ENCODE results near the gene KCNJ5.
A peak's percentile ranks its signal among the peaks of the same experiment; 100 is the strongest.

The KCNJ5 gene

GRCh38 chr11:128872094-128872493 lies 19.1 kb upstream of the KCNJ5 start:
- no peak for DNase-seq

- no peak for DNase-seq
These were observed 18.6 kb upstream of the KCNJ5 start for GRCh38 chr11:128872594-128872993.

- DNase-seq, result no peak
These were observed 16.7 kb upstream of the KCNJ5 start for GRCh38 chr11:128874427-128874826.

GRCh38 chr11:128876133-128876650 lies 15.0 kb upstream of the KCNJ5 start:
- DNase-seq, result no peak

- no peak for DNase-seq
These were observed 13.4 kb upstream of the KCNJ5 start for GRCh38 chr11:128877726-128878125.

GRCh38 chr11:128878455-128878854 lies 12.7 kb upstream of the KCNJ5 start:
- DNase-seq, result no peak

- no peak for DNase-seq
These were observed 11.3 kb upstream of the KCNJ5 start for GRCh38 chr11:128879817-128880216.

- no peak for DNase-seq
These were observed 9.9 kb upstream of the KCNJ5 start for GRCh38 chr11:128881221-128881620.

- DNase-seq, result no peak
These were observed 8.7 kb upstream of the KCNJ5 start for GRCh38 chr11:128882451-128882850.

- DNase-seq, result no peak
These were observed 7.1 kb upstream of the KCNJ5 start for GRCh38 chr11:128884054-128884453.

GRCh38 chr11:128884703-128885338 lies 6.3 kb upstream of the KCNJ5 start:
- DNase-seq, result peak; percentile 53

- no peak for DNase-seq
These were observed 4.6 kb upstream of the KCNJ5 start for GRCh38 chr11:128886406-128887124.

GRCh38 chr11:128888034-128888985 lies 2.8 kb upstream of the KCNJ5 start:
- DNase-seq, result no peak

GRCh38 chr11:128889657-128890213 lies 1.4 kb upstream of the KCNJ5 start:
- DNase-seq, result no peak

- DNase-seq, result no peak
These were observed 977 bp upstream of the KCNJ5 start for GRCh38 chr11:128890216-128890542.

GRCh38 chr11:128891913-128892398 lies 800 bp downstream of the KCNJ5 start:
- no peak for DNase-seq

GRCh38 chr11:128892866-128893565 lies 1.9 kb downstream of the KCNJ5 start:
- no peak for DNase-seq

GRCh38 chr11:128893578-128894285 lies 2.6 kb downstream of the KCNJ5 start:
- DNase-seq, result no peak

- no peak for DNase-seq
These were observed 3.1 kb downstream of the KCNJ5 start for GRCh38 chr11:128894286-128894681.

GRCh38 chr11:128894685-128895084 lies 3.5 kb downstream of the KCNJ5 start:
- DNase-seq, result no peak

- no peak for DNase-seq
These were observed 4.4 kb downstream of the KCNJ5 start for GRCh38 chr11:128895526-128895925.

- no peak for DNase-seq
These were observed 5.2 kb downstream of the KCNJ5 start for GRCh38 chr11:128896356-128896755.
